Activated CD4-positive, alpha-beta memory T cell treated with anti-CD3 and anti-CD28 coated beads for 36 hours (primary cell): Measurements from ENCODE around the gene FLOT1. TPM values are rescaled to one million over a fixed set of nuclear protein-coding genes. Genes with fewer than 3 reads are reported as not detected.

Experiments used
- CTCF ChIA-PET: fragments of 350-600 bp; sonication (Branson Sonifier 250); formaldehyde crosslinking; loops from one replicate; lab custom pipeline; 2021; ENCODE audit warnings: antibody characterized with exemption, inconsistent platforms; lab: Charles Lee
- POLR2A ChIA-PET: fragments of 350-600 bp; sonication (Branson Sonifier 250); formaldehyde crosslinking; loops from one replicate; lab custom pipeline; 2021; ENCODE audit warnings: antibody characterized with exemption; lab: Charles Lee
- DNase-seq: peaks from one replicate; pipeline ENCODE4 v3.0.0-alpha.2; 2020
- H3K27ac Mint-ChIP-seq: one replicate; pipeline ENCODE4 v1.8.0; 2021; ENCODE audit warnings: mixed read lengths
- H3K27me3 Mint-ChIP-seq: one replicate; pipeline ENCODE4 v1.8.0; 2021; ENCODE audit warnings: mixed read lengths
- H3K36me3 Mint-ChIP-seq: one replicate; pipeline ENCODE4 v1.8.0; 2021; ENCODE audit warnings: mixed read lengths
- H3K4me1 Mint-ChIP-seq: one replicate; pipeline ENCODE4 v1.8.0; 2021; ENCODE audit warnings: low read depth, mixed read lengths
- H3K4me3 Mint-ChIP-seq: one replicate; pipeline ENCODE4 v1.8.0; 2021; ENCODE audit warnings: mild to moderate bottlenecking, mixed read lengths
- H3K9me3 Mint-ChIP-seq: one replicate; pipeline ENCODE4 v1.8.0; 2021; ENCODE audit warnings: mixed read lengths
- intact Hi-C: fragments of 100-400 bp; cut with micrococcal nuclease; formaldehyde crosslinking; loops from one replicate; pipeline ENCODE4 v1.15.1; 2023
- total RNA-seq, 2 experiments: library from RNA; stranded (reverse); gene quantifications; one replicate each; pipeline ENCODE4 v1.2.3, GENCODE V29; 2021

Gene FLOT1
- total RNA-seq, 2 experiments from 2014 or later = 226 to 231 TPM

DNA sequence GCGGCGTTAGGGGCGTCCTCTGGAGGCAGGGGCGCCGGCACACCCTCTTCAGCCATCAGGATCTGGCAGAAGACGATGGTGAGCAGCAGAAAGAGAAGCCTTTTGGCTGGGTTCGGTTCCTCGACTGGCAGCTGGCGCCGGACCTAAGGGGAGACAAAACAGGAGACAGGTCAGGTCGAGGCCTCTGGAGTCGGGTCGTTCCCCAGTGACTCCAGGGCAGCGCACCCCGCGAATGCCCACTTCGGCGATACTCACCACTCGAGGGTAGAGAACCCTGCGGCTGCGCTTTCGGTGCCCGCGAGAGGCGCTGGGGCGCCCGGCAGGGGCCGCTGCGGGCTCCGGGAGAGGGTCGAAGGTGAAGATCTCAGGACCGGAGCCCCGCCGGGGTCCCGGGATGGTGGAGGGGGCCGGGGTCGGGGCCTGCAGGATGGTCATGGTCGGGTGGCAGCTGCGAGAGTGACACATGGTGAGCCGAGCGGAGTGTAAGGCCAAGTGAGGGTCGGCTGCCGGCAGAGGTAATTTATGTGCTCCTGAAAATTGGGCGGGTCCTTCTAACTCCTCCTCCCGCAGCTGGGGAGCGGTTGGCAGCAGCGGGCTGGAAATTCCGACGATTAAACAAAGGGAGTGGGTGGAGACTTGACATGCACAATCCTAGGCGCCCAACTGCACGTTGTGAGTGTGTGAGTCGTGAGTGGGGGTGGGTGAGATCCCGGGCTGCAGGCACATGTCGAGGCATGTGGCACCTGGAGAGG lies 1.7 kb upstream of the FLOT1 start, which contains the start of gene IER3:
TSS of gene IER3 (minus strand) at position 494 of the 752 bp plus-strand sequence. CDS start at position 465, 29 bp downstream.
- DNase-seq = peak; percentile 91
- H3K4me3 Mint-ChIP-seq = peak within 1 kb of the TSS; percentile 99
- no peaks in the 10 kb centered on the region for H3K27me3 Mint-ChIP-seq
- peaks cover 47% of the 10 kb centered on the region for H3K36me3 Mint-ChIP-seq
- peaks cover 57% of the 10 kb centered on the region for H3K4me1 Mint-ChIP-seq
- H3K27ac Mint-ChIP-seq = peak within 1 kb of the TSS; percentile 97
- no peaks in the 10 kb centered on the region for H3K9me3 Mint-ChIP-seq
- POLR2A ChIA-PET = interaction anchor here (0.7 to 4.0 kb wide), 22 partner anchors 8 to 252 kb away, joined by 3 to 47 read pairs (median 6); partner anchors contain the start of gene MDC1
- intact Hi-C loops = loop anchor here (1.0 to 5.0 kb wide), 4 partner anchors 9 to 257 kb away; partner anchors contain the start of gene HLA-E
- CTCF ChIA-PET = interaction anchor here (0.7 to 2.5 kb wide), 14 partner anchors 9 to 336 kb away, joined by 3 to 7 read pairs (median 4); partner anchors contain the start of gene VARS2

DNA sequence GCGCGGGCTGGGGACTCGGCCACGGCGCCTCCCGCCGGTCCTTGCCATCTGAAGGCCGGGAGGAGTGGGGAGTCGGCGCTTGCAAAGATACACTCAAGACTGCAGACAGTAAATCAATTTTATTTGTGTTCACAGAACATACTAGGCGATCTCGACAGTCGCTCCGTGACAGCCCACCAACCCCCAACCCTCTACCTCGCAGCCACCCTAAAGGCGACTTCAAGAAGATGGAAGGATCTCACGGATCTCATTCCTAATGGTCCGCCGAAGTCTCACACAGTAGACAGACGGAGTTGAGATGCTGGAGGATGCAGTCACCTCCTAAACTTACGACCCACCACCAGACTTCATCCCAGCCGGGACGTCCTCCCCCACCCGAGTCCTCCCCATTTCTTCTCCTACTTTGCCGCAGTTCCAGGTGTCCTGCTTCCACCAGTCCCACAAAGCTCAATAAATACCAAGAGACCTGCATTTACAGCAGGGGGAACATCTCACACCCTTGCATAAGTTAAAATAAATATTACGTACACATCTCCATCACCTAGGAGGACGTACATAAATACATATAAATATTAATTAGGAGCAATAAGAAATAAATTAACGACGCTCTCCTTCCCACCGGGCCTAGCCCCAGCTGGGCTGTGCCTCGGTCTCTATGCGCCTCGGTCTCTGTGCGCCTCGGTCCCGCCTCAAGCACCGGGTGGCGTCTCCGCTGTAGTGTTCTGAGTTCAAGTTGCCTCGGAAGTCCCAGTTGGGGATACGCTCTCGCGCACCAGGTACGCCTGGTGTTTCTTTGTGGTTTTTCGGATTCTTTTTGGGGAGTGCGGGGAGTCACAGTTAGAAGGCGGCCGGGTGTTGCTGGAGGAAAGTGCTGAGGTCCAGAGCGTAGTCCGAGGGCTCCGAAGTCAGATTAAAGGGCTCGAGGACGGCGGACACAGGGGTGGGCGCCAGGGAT lies 889 bp upstream of the FLOT1 start:
- H3K27ac Mint-ChIP-seq = peak overlapping the region; percentile 97
- peak; percentile 64 for DNase-seq
- peaks cover 63% of the 10 kb centered on the region for H3K4me1 Mint-ChIP-seq
- CTCF ChIA-PET = interaction anchor here (0.6 to 3.4 kb wide), 9 partner anchors 8 to 85 kb away, joined by 3 to 19 read pairs (median 4); no protein-coding TSS in a partner anchor
- no peaks in the 10 kb centered on the region for H3K9me3 Mint-ChIP-seq
- POLR2A ChIA-PET = interaction anchor here (0.8 to 4.0 kb wide), 19 partner anchors 8 to 133 kb away, joined by 3 to 47 read pairs (median 6); partner anchors contain the start of gene MDC1
- peak overlapping the region; percentile 99 for H3K4me3 Mint-ChIP-seq
- intact Hi-C loops = loop anchor here (1.0 to 5.0 kb wide), 6 partner anchors 8 to 256 kb away; partner anchors contain the start of gene HLA-E
- H3K36me3 Mint-ChIP-seq = peaks cover 55% of the 10 kb centered on the region
- no peaks in the 10 kb centered on the region for H3K27me3 Mint-ChIP-seq

DNA sequence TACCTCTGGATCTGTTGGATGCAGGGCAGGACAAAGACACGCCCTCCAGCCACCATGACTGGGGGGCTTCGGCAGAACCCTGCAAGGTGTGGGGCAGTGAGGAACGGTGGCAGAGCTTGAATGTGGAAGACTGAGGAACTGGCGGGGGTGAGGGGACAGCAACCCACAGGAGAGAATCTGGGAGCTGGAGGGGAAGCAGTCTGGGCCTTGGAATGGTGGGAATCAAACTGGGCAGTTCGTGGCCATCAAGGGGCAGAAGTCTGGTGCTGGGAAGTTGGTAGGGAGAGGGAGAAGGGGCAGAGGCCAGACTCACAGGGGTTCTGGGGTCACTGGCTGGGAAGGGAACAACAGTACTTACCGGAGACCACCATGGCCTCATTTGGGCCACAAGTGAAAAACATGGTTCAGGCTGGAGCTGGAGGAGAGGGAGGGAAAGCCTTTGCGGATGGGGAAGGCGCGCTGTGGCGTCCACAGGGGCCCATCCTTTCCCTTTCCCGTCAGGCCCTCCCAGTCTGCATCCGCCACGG lies 635 bp downstream of the FLOT1 start:
- no peaks in the 10 kb centered on the region for H3K27me3 Mint-ChIP-seq
- ChIA-PET POLR2A (interaction anchor here (0.5 to 4.0 kb wide), 10 partner anchors 10 to 843 kb away, joined by 3 to 47 read pairs (median 4); partner anchors contain the start of gene VARS2), CTCF (interaction anchor here (0.8 to 3.4 kb wide), 4 partner anchors 11 to 171 kb away, joined by 3 to 19 read pairs (median 6); no protein-coding TSS in a partner anchor)
- DNase-seq = no peak
- peak overlapping the region; percentile 99 for H3K4me3 Mint-ChIP-seq
- H3K27ac Mint-ChIP-seq = peak overlapping the region; percentile 97
- peaks cover 67% of the 10 kb centered on the region for H3K36me3 Mint-ChIP-seq
- no peaks in the 10 kb centered on the region for H3K9me3 Mint-ChIP-seq
- peaks cover 65% of the 10 kb centered on the region for H3K4me1 Mint-ChIP-seq
- intact Hi-C loops = loop anchor here (1.0 to 5.0 kb wide), 3 partner anchors 25 to 255 kb away; partner anchors contain the start of genes HLA-E and MDC1

DNA sequence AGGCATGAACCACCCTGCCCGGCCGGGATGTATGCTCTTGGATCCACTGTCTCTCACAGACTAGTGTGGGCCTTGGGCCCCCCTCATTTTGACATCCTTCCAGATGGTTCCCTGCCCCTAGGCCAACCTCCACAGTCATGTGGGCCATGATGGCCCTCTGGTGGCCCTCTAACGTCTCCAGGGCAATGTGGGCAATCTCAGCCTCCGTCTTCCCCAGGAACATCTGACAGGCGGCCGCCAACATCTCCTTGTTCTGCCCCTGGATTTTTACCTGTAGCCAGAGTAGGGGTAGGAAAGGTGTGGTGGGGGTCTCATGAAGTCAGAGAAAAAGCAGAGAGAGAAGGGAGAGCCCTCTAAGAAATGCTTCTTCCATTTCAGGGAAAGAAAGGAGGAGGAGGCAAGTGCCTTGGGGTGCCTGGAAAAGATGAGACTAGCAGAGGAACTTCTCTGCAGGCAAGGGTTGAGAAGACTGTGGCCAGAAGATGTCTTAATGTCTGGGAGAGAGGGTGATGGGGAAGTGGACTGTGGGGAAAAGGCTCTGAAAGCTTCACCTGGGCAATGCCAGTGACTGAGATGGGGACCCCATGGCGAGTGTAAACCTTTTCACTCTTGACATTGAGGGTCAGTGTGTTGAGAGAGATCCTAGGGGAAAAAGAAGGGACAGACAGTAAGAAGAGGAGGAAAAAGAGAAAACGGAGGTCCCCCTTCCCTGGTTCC lies 1.3 kb downstream of the FLOT1 start:
- peaks cover 70% of the 10 kb centered on the region for H3K4me1 Mint-ChIP-seq
- no peaks in the 10 kb centered on the region for H3K9me3 Mint-ChIP-seq
- intact Hi-C loops = loop anchor here (5.0 kb wide), 1 partner anchor 254 kb away; the partner anchor contains the start of gene HLA-E
- POLR2A ChIA-PET = interaction anchor here (0.5 to 4.0 kb wide), 11 partner anchors 10 to 844 kb away, joined by 3 to 47 read pairs (median 4); partner anchors contain the start of gene MDC1
- peaks cover 73% of the 10 kb centered on the region for H3K36me3 Mint-ChIP-seq
- CTCF ChIA-PET = interaction anchor here (0.8 to 3.4 kb wide), 5 partner anchors 11 to 172 kb away, joined by 3 to 19 read pairs (median 3); no protein-coding TSS in a partner anchor
- H3K4me3 Mint-ChIP-seq = peak overlapping the region; percentile 99
- peak overlapping the region; percentile 97 for H3K27ac Mint-ChIP-seq
- no peak for DNase-seq
- H3K27me3 Mint-ChIP-seq = no peaks in the 10 kb centered on the region

DNA sequence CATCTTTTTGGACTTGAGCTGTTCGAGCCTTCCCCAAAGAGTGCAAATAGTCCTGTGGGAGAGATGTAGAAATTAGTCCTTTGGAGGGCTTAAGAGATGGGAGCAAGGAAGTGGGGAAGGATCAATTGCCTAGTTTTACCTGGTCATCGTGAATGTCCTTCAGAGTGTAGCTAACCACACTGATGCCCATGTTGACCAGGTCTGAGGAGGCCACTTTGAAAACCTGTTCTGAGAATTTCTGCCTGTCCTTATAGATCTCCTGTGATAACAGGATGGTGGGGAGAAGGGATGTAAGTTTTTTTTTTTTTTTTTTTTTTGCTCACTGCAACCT lies 2.0 kb downstream of the FLOT1 start:
- H3K4me3 Mint-ChIP-seq = peak overlapping the region; percentile 18
- H3K27ac Mint-ChIP-seq = peak overlapping the region; percentile 69
- ChIA-PET CTCF (interaction anchor here (1.2 to 3.4 kb wide), 2 partner anchors 10 to 62 kb away, joined by 3 to 19 read pairs; no protein-coding TSS in a partner anchor), POLR2A (interaction anchor here (0.9 to 1.6 kb wide), 4 partner anchors 23 to 78 kb away, joined by 3 to 4 read pairs (median 3); partner anchors contain the start of gene MDC1)
- peaks cover 80% of the 10 kb centered on the region for H3K36me3 Mint-ChIP-seq
- no peaks in the 10 kb centered on the region for H3K9me3 Mint-ChIP-seq
- no peaks in the 10 kb centered on the region for H3K27me3 Mint-ChIP-seq
- intact Hi-C loops = loop anchor here (5.0 kb wide), 1 partner anchor 253 kb away; the partner anchor contains the start of gene HLA-E
- no peak for DNase-seq
- peaks cover 73% of the 10 kb centered on the region for H3K4me1 Mint-ChIP-seq

DNA sequence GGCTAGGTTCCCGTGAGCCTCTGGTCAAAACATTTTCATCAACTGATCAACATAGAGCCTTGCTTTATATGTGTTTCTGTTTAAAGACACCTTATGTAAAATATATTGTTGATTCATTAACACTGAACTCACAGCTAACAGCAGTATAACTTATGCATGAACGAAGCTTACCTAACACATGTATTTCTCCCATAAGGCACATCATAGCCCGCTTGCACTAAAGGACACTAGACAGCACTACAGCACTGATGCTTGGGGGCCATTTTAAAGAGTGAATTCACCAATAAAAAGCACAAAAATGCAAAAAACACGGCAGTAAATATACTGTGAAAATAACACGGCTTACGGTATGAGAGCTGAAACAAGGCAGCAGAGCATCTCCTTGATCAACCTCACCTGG lies 4.0 kb downstream of the FLOT1 start:
- intact Hi-C loops = loop anchor here (5.0 kb wide), 1 partner anchor 121 kb away; the partner anchor contains the start of genes MRPS18B and PPP1R10
- ChIA-PET CTCF (interaction anchor here (0.9 to 24.6 kb wide), 7 partner anchors 16 to 255 kb away, joined by 3 to 628 read pairs (median 5); partner anchors contain the start of gene DHX16), POLR2A (interaction anchor here (0.6 to 5.0 kb wide), 9 partner anchors 9 to 76 kb away, joined by 3 to 32 read pairs (median 4); no protein-coding TSS in a partner anchor)
- peaks cover 84% of the 10 kb centered on the region for H3K36me3 Mint-ChIP-seq
- H3K9me3 Mint-ChIP-seq = no peaks in the 10 kb centered on the region
- DNase-seq = no peak
- no peak overlapping the region for H3K4me3 Mint-ChIP-seq
- peaks cover 76% of the 10 kb centered on the region for H3K4me1 Mint-ChIP-seq
- H3K27ac Mint-ChIP-seq = no peak overlapping the region
- no peaks in the 10 kb centered on the region for H3K27me3 Mint-ChIP-seq

DNA sequence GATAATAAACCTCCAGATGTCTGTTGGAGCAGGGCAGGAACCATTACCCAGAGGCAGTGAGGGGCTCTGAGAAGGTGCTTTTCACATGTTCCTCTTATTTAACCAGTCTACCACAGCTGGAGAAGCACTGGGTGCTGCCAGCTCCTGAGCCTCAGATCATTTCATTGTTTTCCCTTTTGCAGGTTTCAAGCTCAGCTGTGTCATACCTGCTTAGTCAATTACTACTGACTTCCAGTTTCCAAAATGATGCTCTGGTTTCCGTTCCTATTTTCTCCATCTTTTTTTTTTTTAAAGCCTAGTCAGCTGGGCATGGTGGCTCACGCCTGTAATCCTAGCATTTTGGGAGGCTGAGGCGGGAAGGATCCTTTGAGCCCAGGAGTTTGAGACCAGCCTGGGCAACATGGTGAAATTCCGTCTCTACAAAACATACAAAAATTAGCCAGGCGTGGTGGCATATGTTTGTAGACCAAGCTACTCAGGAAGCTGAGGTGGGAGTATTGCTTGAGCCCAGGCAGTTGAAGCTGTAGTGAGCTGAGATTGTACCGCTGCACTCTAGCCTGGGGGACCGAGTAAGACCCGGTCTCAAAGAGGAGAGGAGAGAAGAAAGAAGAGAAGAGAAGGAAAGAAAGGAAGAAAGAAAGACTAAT lies 6.7 kb downstream of the FLOT1 start:
- Mint-ChIP-seq H3K4me1 (peaks cover 71% of the 10 kb centered on the region), H3K27ac (peak overlapping the region; percentile 89), H3K4me3 (peak overlapping the region; percentile 62), H3K27me3 (no peaks in the 10 kb centered on the region), H3K9me3 (no peaks in the 10 kb centered on the region), H3K36me3 (peaks cover 76% of the 10 kb centered on the region)
- ChIA-PET POLR2A (interaction anchor here (0.7 to 5.0 kb wide), 15 partner anchors 8 to 147 kb away, joined by 3 to 32 read pairs (median 7); partner anchors contain the start of genes IER3 and MRPS18B), CTCF (interaction anchor here (0.7 to 24.6 kb wide), 15 partner anchors 8 to 352 kb away, joined by 3 to 628 read pairs (median 5); partner anchors contain the start of genes DHX16 and IER3)
- DNase-seq = peak; percentile 66
- intact Hi-C loops = loop anchor here (1.0 to 5.0 kb wide), 4 partner anchors 9 to 141 kb away; partner anchors contain the start of genes IER3, MRPS18B and PPP1R10

DNA sequence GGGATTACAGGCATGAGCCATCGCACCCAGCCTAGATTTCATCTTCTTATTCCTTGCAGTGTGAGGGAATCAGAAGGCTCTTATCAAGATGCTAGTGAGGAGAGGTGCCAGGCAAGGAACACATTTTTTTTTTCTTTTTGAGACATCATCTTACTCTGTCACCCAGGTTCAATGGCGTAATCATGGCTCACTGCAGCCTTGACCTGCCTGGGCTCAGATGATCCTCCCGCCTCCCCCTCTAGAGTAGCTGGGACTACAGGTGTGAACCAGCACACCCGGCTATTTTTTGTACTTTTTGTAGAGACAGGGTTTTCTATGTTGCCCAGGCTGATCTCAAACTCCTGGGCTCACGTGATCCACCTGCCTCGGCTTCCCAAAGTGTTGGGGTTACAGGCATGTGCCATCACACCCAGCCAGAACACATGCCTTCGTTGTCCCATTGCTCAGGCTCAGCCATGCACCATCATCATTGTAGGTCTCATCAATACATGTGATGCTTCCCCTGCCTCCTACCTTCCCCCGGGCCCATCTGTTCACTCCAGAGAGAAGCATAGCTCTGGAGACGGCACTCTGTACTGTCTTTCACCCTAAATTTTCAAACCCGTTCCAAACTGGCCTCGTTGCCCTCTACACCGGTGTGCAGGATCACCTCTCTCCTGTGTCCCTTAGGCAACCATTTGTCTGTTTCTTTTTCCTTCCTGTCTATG lies 10.1 kb downstream of the FLOT1 start:
- H3K4me1 Mint-ChIP-seq = peaks cover 53% of the 10 kb centered on the region
- POLR2A ChIA-PET = interaction anchor here (1.3 to 1.5 kb wide), 3 partner anchors 9 to 53 kb away, joined by 3 to 4 read pairs (median 4); partner anchors contain the start of gene FLOT1
- intact Hi-C loops = no loop called here
- H3K27me3 Mint-ChIP-seq = no peaks in the 10 kb centered on the region
- CTCF ChIA-PET = interaction anchor here (1.2 to 24.6 kb wide), 12 partner anchors 10 to 355 kb away, joined by 3 to 628 read pairs (median 12); partner anchors contain the start of genes DHX16, MDC1, MRPS18B and NRM
- no peak for DNase-seq
- H3K27ac Mint-ChIP-seq = no peak overlapping the region
- peaks cover 68% of the 10 kb centered on the region for H3K36me3 Mint-ChIP-seq
- H3K9me3 Mint-ChIP-seq = no peaks in the 10 kb centered on the region
- no peak overlapping the region for H3K4me3 Mint-ChIP-seq
